C4-2B (cell line): ENCODE results near the gene LGALS7.

Source experiments
- CTCF ChIP-seq: fragments of 450-650 bp; conservative IDR thresholded peaks from 2 replicates; pipeline ENCODE4 v1.5.1; 2017; ENCODE audit warnings: mild to moderate bottlenecking
- ZFX ChIP-seq: fragments of 450-650 bp; IDR thresholded peaks from 2 replicates; pipeline ENCODE4 v1.6.1; 2017

- TF ChIP-seq CTCF (no peak), ZFX (no peak)
Observed at GRCh38 chr19:38799104-38799503, 25.8 kb upstream of the LGALS7 start.
